Measurements from ENCODE around the gene NOS1AP. TPM values are rescaled to one million over a fixed set of nuclear protein-coding genes. Genes with fewer than 3 reads are reported as not detected.

Gene NOS1AP
- total and polyA plus RNA-seq, 9 of the 15 experiments (the other 6 are each of a cell fraction or from before 2014, with no cell fraction given): 0.07 to 1.5 (median 0.22) TPM

GRCh38 chr1:162391790-162392563 lies 322.5 kb downstream of the NOS1AP start (continued):
- no peak for TF ChIP-seq KLF13 (tag; IDR thresholded peaks at IDR 0.05; ENCODE audit: borderline replicate concordance, low read depth)
- no peak for TF ChIP-seq POLR2AphosphoS5 (IDR thresholded peaks at IDR 0.05; ENCODE audit: control insufficient read depth, insufficient read depth, low read depth, low read length)
- no peak for TF ChIP-seq ZNF655 (CRISPR knock-in tag; IDR thresholded peaks at IDR 0.05)
- no peak for TF ChIP-seq ATF3 (IDR thresholded peaks at IDR 0.05)
- TF ChIP-seq ATF3 (CRISPR knock-in tag; conservative IDR thresholded peaks at IDR 0.05): no peak
- TF ChIP-seq FOXK2 (conservative IDR thresholded peaks at IDR 0.05 in 1 of 2, IDR thresholded peaks at IDR 0.05 in 1 of 2; ENCODE audit: low read depth in 2 of 2): peak; percentile 65 to 67; a peak in 3 of 4 replicates
- TF ChIP-seq USF1 (CRISPR knock-in tag; IDR thresholded peaks at IDR 0.05): no peak
- TF ChIP-seq CTCF (IDR thresholded peaks at IDR 0.05 in 2 of 3, conservative IDR thresholded peaks at IDR 0.05 in 1 of 3; ENCODE audit: insufficient read depth in 2 of 3, low read depth in 1 of 3, low read length in 3 of 3): peak; percentile 69 to 88 (median 84)
- TF ChIP-seq ZNF274 (IDR thresholded peaks at IDR 0.05; ENCODE audit: borderline replicate concordance, low read depth, low read length): no peak
- no peak for TF ChIP-seq MEF2A (IDR thresholded peaks at IDR 0.05; ENCODE audit: control insufficient read depth, low read depth, low read length)
- peak; percentile 69 for TF ChIP-seq EP400 (IDR thresholded peaks at IDR 0.05)
- peak; percentile 90 for TF ChIP-seq MTA1 (IDR thresholded peaks at IDR 0.05; ENCODE audit: borderline replicate concordance)
- TF ChIP-seq PCBP2 (IDR thresholded peaks at IDR 0.05; ENCODE audit: low read depth, low read length, poor library complexity, severe bottlenecking): peak; percentile 92
- no peak for TF ChIP-seq ZNF134 (CRISPR knock-in tag; conservative IDR thresholded peaks at IDR 0.05)
- TF ChIP-seq U2AF2 (optimal IDR thresholded peaks at IDR 0.05; ENCODE audit: low read depth, low read length): peak; percentile 98
- peak; percentile 80; the same call in 1 of the 2 replicates for TF ChIP-seq HMBOX1 (IDR thresholded peaks at IDR 0.05)
- peak; percentile 84; the same call in 1 of the 2 replicates for TF ChIP-seq HBP1 (CRISPR knock-in tag; IDR thresholded peaks at IDR 0.05)
- no peak for TF ChIP-seq ZC3H11A (IDR thresholded peaks at IDR 0.05; ENCODE audit: low read depth, low read length)
- TF ChIP-seq NFATC3 (IDR thresholded peaks at IDR 0.05): peak; percentile 84
- peak; percentile 78; the same call in 1 of the 2 replicates for TF ChIP-seq OTX1 (CRISPR knock-in tag; IDR thresholded peaks at IDR 0.05)
